Measurements from ENCODE around the gene MGLL. TPM values are rescaled to one million over a fixed set of nuclear protein-coding genes. Genes with fewer than 3 reads are reported as not detected.
"Not testable (repeated sequence)": the region's sequence is repeated elsewhere in the genome, so short reads cannot be mapped to it uniquely, and the experiment has no call there.

MGLL gene
- total and polyA plus RNA-seq, 2 donors (not counting 1 experiment from before 2014, with no cell fraction given) = 1.7 to 6.9 TPM

DNA sequence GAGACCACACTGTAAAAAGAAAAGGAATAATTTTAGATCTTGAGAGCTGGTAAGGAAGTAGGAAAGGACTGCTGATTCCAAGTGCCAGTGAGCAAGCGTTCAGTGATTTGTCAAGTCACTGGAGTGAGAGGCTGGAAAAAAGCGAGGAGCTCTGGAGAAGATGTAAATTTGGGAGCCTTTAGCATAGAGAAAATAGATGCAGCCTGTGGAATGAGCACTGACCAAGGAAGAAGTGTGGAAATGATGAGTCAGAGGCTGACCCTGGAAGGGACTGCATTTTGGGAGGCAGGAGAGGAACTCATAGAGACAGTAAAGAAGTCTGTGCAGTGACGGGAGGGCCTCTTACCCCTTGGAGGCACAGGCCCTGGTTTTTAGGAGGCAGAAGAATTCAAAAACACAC lies 166.7 kb downstream of the MGLL start:
- H3K27ac Mint-ChIP-seq = no peak overlapping the region
- no peak for ATAC-seq (ENCODE audit: low read depth)
- no peak for TF ChIP-seq EZH2 (IDR thresholded peaks at IDR 0.05; ENCODE audit: borderline replicate concordance, insufficient read depth, low read depth, low read length, poor library complexity, severe bottlenecking)
- TF ChIP-seq, protein P1, sequence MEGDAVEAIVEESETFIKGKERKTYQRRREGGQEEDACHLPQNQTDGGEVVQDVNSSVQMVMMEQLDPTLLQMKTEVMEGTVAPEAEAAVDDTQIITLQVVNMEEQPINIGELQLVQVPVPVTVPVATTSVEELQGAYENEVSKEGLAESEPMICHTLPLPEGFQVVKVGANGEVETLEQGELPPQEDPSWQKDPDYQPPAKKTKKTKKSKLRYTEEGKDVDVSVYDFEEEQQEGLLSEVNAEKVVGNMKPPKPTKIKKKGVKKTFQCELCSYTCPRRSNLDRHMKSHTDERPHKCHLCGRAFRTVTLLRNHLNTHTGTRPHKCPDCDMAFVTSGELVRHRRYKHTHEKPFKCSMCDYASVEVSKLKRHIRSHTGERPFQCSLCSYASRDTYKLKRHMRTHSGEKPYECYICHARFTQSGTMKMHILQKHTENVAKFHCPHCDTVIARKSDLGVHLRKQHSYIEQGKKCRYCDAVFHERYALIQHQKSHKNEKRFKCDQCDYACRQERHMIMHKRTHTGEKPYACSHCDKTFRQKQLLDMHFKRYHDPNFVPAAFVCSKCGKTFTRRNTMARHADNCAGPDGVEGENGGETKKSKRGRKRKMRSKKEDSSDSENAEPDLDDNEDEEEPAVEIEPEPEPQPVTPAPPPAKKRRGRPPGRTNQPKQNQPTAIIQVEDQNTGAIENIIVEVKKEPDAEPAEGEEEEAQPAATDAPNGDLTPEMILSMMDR (IDR thresholded peaks at IDR 0.05) = no peak
- 98% methylated on average over 3 of the region's 3 CpGs for WGBS (ENCODE audit: insufficient coverage)
- Histone ChIP-seq H4K20me1 (ENCODE audit: control insufficient read depth, insufficient read depth, low read length, poor library complexity, severe bottlenecking) (no peaks in the 10 kb centered on the region), H3K9ac (ENCODE audit: low read length) (no peak overlapping the region), H3K27ac (ENCODE audit: low read length in 2 of 2) (no peak overlapping the region), H3K4me1 (ENCODE audit: control insufficient read depth in 2 of 2, insufficient read depth in 2 of 2, low read length in 2 of 2) (no peaks in the 10 kb centered on the region), H3K4me2 (replicated peaks; ENCODE audit: low read depth, low read length, poor library complexity, severe bottlenecking) (no peak overlapping the region), H3K9me3 (ENCODE audit: control extremely low read depth in 1 of 3, control insufficient read depth in 2 of 3, insufficient read depth in 1 of 3, low read length in 2 of 3) (no peaks in the 10 kb centered on the region), H3K79me2 (ENCODE audit: control insufficient read depth, insufficient read depth, low read length) (no peaks in the 10 kb centered on the region), H3K4me3 (ENCODE audit: control extremely low read depth in 1 of 5, extremely low read depth in 1 of 5, insufficient read depth in 1 of 5, low read depth in 2 of 5, low read length in 4 of 5) (no peak overlapping the region), H2AFZ (ENCODE audit: insufficient read depth, low read depth, low read length, poor library complexity, severe bottlenecking) (no peak overlapping the region), H3K27me3 (replicated peaks in 1 of 4; ENCODE audit: control extremely low read depth in 1 of 4, control insufficient read depth in 3 of 4, insufficient read depth in 4 of 4, low read length in 3 of 4) (no peaks in the 10 kb centered on the region), H3K36me3 (replicated peaks in 1 of 2; ENCODE audit: control extremely low read depth in 1 of 2, control insufficient read depth in 1 of 2, extremely low read depth in 1 of 2, insufficient read depth in 2 of 2, low read length in 1 of 2) (no peaks in the 10 kb centered on the region)
- no peaks in the 10 kb centered on the region for H3K4me1 Mint-ChIP-seq
- intact Hi-C loops (cut with micrococcal nuclease) = no loop called here
- DNase-seq = no peak
- CTCF ChIA-PET = interaction anchor here (1.9 kb wide), 1 partner anchor 315 kb away, joined by 8 read pairs; no protein-coding TSS in a partner anchor
- H3K4me3 Mint-ChIP-seq = no peak overlapping the region
- no peaks in the 10 kb centered on the region for H3K9me3 Mint-ChIP-seq (ENCODE audit: insufficient read depth)
- POLR2A ChIA-PET = no interaction called here
- H3K27me3 Mint-ChIP-seq = no peaks in the 10 kb centered on the region

DNA sequence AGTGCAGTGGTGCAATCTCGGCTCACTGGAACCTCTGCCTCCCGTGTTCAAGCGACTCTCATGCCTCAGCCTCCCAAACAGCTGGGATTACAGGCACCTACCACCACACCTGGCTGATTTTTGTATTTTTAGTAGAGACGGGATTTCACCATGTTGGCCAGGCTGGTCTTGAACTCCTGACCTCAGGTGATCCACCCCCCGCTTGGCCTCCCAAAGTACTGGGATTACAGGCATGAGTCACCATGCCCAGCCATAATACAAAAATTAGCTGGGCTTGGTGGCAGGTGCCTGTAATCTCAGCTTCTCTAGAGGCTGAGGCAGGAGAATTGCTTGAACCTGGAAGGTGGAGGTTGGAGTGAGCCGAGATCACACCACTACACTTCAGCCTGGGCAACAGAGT lies 167.3 kb downstream of the MGLL start:
- H3K4me3 Mint-ChIP-seq; H4K20me1 ChIP-seq (ENCODE audit: control insufficient read depth, insufficient read depth, low read length, poor library complexity, severe bottlenecking); H3K27ac ChIP-seq (ENCODE audit: low read length in 2 of 2); H3K9me3 ChIP-seq (ENCODE audit: control extremely low read depth in 1 of 3, control insufficient read depth in 2 of 3, insufficient read depth in 1 of 3, low read length in 2 of 3); H3K9me3 Mint-ChIP-seq (ENCODE audit: insufficient read depth); H3K9ac ChIP-seq (ENCODE audit: low read length); H3K4me3 ChIP-seq (ENCODE audit: control extremely low read depth in 1 of 5, extremely low read depth in 1 of 5, insufficient read depth in 1 of 5, low read depth in 2 of 5, low read length in 4 of 5); H3K4me1 Mint-ChIP-seq; ATAC-seq (ENCODE audit: low read depth); H2AFZ ChIP-seq (ENCODE audit: insufficient read depth, low read depth, low read length, poor library complexity, severe bottlenecking); H3K4me1 ChIP-seq (ENCODE audit: control insufficient read depth in 2 of 2, insufficient read depth in 2 of 2, low read length in 2 of 2); H3K79me2 ChIP-seq (ENCODE audit: control insufficient read depth, insufficient read depth, low read length); H3K27ac Mint-ChIP-seq; H3K27me3 ChIP-seq (replicated peaks in 1 of 4; ENCODE audit: control extremely low read depth in 1 of 4, control insufficient read depth in 3 of 4, insufficient read depth in 4 of 4, low read length in 3 of 4); intact Hi-C loops (cut with micrococcal nuclease); H3K27me3 Mint-ChIP-seq; H3K36me3 ChIP-seq (replicated peaks in 1 of 2; ENCODE audit: control extremely low read depth in 1 of 2, control insufficient read depth in 1 of 2, extremely low read depth in 1 of 2, insufficient read depth in 2 of 2, low read length in 1 of 2); H3K4me2 ChIP-seq (replicated peaks; ENCODE audit: low read depth, low read length, poor library complexity, severe bottlenecking); DNase-seq; POLR2A ChIA-PET: not testable (repeated sequence)
- CTCF ChIA-PET = interaction anchor here (1.9 kb wide), 1 partner anchor 316 kb away, joined by 8 read pairs; no protein-coding TSS in a partner anchor
- WGBS (ENCODE audit: insufficient coverage) = 80% methylated on average over 1 of the region's 6 CpGs
